C4-2B (cell line): Measurements from ENCODE around the gene SH3PXD2B.

Experiments used
- ZFX ChIP-seq: fragments of 450-650 bp; IDR thresholded peaks from 2 replicates; pipeline ENCODE4 v1.6.1; 2017
- TF ChIP-seq, protein P1 (sequence below): fragments of 450-650 bp; conservative IDR thresholded peaks from 2 replicates; pipeline ENCODE4 v1.5.1; 2017; ENCODE audit warnings: mild to moderate bottlenecking

- TF ChIP-seq, protein P1, sequence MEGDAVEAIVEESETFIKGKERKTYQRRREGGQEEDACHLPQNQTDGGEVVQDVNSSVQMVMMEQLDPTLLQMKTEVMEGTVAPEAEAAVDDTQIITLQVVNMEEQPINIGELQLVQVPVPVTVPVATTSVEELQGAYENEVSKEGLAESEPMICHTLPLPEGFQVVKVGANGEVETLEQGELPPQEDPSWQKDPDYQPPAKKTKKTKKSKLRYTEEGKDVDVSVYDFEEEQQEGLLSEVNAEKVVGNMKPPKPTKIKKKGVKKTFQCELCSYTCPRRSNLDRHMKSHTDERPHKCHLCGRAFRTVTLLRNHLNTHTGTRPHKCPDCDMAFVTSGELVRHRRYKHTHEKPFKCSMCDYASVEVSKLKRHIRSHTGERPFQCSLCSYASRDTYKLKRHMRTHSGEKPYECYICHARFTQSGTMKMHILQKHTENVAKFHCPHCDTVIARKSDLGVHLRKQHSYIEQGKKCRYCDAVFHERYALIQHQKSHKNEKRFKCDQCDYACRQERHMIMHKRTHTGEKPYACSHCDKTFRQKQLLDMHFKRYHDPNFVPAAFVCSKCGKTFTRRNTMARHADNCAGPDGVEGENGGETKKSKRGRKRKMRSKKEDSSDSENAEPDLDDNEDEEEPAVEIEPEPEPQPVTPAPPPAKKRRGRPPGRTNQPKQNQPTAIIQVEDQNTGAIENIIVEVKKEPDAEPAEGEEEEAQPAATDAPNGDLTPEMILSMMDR, result no peak
- no peak for TF ChIP-seq ZFX
Observed at GRCh38 chr5:172478256-172478655, 23.9 kb upstream of the SH3PXD2B start.
